GM18858 (cell line): ENCODE results near the gene BBOF1.
"Not testable (repeated sequence)": the region's sequence is repeated elsewhere in the genome, so short reads cannot be mapped to it uniquely, and the experiment has no call there.

ENCODE experiments used
- ATAC-seq: cut with Tn5 transposase; IDR thresholded peaks from one replicate; pipeline ENCODE4 v1.9.1; 2021; ENCODE audit not compliant: unreplicated experiment

Gene BBOF1

GRCh38 chr14:74018586-74019407 is at the start of gene BBOF1, which contains the start of gene ENTPD5:
Gene BBOF1, plus strand, starts transcription at chr14:74019349. Its CDS starts 130 bp downstream, at chr14:74019479.
Gene ENTPD5, minus strand, starts transcription at chr14:74019288. Its CDS starts 31,186 bp downstream, at chr14:73988102.
- ATAC-seq: peak; percentile 78

DNA sequence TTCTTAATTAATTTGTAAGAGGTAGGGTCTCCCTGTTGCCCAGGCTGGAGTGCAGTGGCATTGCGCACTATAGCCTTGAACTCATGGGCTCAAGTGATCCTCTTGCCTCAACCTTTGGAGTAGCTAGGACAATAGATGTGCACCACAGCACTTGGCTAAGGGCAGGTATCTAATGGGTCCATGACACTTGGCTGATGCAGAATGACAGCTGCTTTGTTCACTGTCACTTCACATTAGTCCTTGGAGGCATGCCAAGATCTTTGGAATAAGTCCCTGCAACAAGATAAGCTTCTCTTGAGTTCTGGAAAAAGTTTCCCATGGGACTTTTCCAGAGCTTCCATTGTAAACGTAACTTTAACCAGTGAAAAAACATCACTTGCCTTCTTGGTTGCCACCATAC is 45.7 kb upstream of the BBOF1 start:
- ATAC-seq: no peak

DNA sequence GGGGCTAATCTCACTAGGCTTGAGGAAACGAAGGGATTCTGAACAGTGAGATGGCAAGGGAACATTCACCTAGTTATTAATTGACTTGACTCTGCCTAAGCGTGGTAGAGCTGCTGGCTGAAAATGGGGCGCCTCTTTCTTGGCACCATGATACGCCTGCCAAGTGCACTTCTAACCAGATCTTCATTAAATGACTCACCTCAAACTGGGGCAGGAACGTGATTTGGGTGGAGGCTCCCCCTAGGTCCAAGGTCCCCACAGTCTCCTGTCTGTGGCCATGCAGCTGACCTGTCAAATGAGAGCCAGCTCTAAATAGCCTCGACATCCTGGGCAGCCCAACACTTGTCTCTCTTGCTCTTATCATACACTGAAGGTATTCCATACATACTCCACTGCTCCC is 43.0 kb upstream of the BBOF1 start:
- ATAC-seq: no peak

- no peak for ATAC-seq
These were observed 41.3 kb upstream of the BBOF1 start for GRCh38 chr14:73977896-73978295.

- no peak for ATAC-seq
These were observed 31.1 kb upstream of the BBOF1 start for GRCh38 chr14:73988065-73988464.

DNA sequence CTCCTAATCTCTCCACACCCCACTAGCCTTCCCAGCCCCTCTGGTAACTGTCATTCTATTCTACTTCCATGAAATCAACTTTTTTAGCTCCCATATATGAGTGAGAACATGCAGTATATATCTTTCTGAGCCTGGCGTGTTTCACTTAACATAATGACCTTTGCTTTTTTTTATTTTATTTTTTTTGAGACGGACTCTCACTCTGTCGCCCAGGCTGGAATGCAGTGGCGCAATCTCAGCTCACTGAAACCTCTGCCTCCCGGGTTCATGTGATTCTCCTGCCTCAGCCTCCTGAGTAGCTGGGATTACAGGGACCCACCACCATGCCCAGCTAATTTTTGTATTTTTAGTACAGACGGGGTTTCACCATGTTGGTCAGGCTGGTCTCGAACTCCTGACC is 30.5 kb upstream of the BBOF1 start:
- not testable (repeated sequence) for ATAC-seq

DNA sequence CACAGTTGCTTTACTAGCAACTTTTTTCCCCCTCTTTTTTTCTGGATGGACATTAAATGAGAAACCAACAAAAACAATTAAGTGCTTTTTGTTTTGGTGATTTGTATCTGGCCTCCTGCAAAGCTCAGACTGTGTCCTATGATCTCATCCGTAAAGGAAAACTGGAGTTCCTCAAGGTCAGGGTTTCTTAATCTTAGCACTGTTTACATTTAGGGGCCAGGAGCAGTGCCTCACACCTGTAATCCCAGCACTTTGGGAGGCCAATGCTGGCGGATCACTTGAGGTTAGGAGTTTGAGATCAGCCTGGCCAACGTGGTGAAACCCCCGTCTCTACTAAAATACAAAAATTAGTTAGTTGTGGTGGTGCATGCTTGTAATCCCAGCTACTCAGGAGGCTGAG is 28.1 kb upstream of the BBOF1 start:
- no peak for ATAC-seq

DNA sequence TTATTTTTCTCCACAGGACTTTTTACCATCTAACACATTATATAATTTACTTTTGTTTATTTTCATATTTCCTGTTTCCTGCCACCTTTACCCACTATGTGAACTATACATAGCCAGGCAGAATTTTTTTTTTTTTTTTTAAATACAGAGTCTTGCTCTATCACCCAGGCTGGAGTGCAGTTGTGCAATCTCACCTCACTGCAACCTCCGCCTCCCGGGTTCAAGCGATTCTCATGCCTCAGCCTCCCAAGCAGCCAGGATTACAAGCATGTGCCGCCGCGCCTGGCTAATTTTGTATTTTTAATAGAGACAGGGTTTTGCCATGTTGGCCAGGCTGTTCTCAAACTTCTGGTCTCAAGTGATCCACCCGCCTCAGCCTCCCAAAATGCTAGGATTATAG is 24.2 kb upstream of the BBOF1 start:
- ATAC-seq: not testable (repeated sequence)

- ATAC-seq: no peak
These were observed 23.2 kb upstream of the BBOF1 start for GRCh38 chr14:73995977-73996378.

- ATAC-seq: no peak
These were observed 22.4 kb upstream of the BBOF1 start for GRCh38 chr14:73996731-73997107.

- no peak for ATAC-seq
These were observed 21.8 kb upstream of the BBOF1 start for GRCh38 chr14:73997108-73997943.

DNA sequence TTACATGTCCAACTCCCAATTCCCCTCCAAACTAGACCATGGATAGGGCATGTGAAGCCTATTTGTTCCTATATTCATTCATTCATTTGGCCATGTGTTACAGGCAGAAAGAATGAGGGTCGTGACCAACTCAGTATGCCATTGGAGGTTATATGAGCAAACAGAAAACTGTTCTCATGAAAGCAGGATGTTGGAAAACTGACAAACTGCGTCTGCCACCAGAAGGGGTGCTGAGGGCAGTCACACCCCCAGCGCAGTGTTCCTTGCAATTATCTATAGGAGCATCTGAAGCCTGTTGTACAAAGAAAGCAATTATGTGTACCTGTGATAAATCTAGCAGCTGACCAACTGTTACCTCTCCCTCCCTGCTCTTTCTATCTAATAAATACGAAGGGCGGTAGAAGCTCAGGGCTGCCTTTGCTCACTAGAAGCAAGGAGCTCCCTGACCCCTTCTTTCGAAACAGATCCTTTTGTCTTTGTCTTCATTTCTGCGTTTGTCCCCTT is 21.2 kb upstream of the BBOF1 start:
- no peak for ATAC-seq

DNA sequence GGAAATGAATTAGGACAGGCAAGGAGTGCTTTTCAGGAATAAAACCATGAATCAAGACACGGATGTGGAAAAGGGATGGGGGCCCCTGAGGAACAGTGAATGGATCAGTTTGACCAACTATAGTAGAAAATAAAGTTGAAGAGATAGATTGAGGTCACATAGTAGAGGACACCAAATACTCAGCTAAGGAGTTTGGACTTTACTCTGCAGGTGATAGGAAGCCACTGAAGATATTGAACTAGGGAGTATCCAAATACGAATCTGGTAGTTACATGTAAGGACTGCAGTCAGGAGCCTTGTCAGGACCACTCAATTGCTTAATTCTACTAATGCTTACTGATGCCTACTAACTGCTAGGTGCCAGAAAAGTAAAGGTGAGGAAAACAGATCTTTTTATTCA is 20.4 kb upstream of the BBOF1 start:
- ATAC-seq: no peak

- not testable (repeated sequence) for ATAC-seq
These were observed 13.5 kb upstream of the BBOF1 start for GRCh38 chr14:74005664-74006063.

- ATAC-seq: no peak
These were observed 10.2 kb upstream of the BBOF1 start for GRCh38 chr14:74008843-74009499.

GRCh38 chr14:74014299-74014698 is 4.8 kb upstream of the BBOF1 start:
- no peak for ATAC-seq

DNA sequence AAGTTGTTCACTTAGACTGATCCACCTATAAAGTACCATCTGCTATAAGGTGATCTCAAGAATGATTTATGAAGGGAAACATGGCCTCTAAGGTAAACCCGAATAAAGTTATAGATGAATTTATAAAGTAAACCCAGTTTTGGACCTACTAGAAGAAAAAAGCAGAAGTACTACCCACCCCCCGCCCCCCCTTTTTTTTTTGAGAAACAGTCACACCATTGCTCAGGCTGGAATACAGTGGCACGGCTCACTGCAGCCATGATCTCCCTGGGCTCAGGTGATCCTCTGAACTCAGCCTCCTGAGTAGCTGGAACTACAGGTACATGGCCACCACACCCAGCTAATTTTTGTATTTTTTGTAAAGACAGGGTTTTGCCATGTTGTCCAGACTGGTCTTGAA is 4.0 kb upstream of the BBOF1 start:
- ATAC-seq: no peak

GRCh38 chr14:74015963-74016362 is 3.2 kb upstream of the BBOF1 start:
- ATAC-seq: no peak

DNA sequence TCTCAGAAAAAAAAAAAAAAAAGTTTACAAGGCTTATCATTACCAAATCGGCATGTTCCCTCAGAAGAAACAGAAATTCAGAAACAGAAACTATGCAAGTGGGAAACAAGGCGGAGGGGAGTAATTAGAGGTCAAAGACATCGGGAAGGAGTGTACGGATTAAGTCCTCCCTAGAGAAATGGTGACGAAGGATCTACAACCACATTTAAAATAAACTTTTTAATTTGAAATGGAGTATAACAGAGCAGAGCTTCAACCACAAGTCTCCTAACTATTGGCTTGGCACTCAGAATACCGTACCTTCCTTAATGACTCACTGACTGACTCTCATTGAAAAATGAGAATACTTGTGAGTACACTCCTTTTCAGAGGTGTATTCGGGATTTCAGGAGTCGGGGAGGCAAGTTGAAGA is 969 bp upstream of the BBOF1 start:
- no peak for ATAC-seq

GRCh38 chr14:74019408-74020137 is 424 bp downstream of the BBOF1 start:
- no peak for ATAC-seq

DNA sequence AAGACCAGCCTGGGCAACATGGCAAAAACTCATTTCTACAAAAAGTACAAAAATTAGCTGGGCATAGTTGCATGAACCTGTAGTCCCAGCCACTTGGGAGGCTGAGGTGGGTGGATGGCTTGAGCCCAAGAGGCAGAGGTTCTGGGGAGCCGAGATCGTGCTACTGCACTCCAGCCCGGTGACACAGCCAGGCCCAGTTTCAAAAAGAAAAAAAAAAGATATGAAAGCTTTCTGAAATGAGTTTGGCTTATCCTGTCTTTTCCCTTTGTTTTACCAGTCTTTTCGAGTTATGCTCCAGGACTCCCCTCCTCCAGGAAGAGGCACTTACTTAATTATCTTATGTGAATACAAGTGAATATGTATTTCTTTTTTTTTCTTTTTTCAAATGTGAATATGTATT is 3.2 kb downstream of the BBOF1 start:
- ATAC-seq: no peak
